Measurements from ENCODE around the gene HSPG2.
A peak's percentile ranks its signal among the peaks of the same experiment; 100 is the strongest.

Gene HSPG2

DNA sequence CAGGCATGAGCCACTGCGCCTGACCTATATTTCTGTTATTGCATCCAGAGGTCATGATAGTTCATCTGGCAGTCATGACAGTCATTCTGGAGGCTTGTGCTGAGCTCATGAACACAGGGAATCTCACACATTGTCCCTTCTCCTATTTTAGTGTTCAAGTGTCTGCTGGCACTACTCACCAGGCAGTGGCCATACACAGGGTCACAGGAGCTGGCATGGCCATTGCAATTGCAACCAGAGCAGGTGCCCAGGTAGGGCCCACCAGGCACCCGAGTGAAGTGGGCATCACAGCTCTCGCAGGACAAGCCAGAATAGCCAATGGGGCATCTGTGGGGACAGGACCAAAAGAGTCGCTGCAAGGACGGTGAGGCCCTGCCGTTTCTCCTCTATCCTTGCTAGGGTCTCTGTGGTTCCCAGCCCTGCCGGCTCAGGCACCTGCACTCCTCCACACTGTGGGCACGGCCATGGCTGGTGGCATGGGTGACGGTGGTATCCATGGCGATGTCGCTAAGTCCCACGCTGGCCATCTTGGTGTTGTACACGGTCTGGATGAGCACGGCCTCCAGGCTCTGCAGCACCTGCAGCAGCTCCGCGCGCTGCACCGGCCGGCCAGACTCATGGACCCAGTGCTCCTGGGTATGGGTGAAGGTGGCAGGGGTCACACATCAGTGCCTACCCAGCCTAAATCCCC is 57.0 kb downstream of the HSPG2 start:
- DNase-seq (ENCODE audit: low spot score): no peak

GRCh38 chr1:21878840-21879478 is 58.2 kb downstream of the HSPG2 start:
- no peak for DNase-seq (ENCODE audit: low spot score)

GRCh38 chr1:21878009-21878773 is 58.9 kb downstream of the HSPG2 start:
- DNase-seq (ENCODE audit: low spot score): no peak

- DNase-seq (ENCODE audit: low spot score): no peak
Measured at GRCh38 chr1:21876267-21876666, 60.8 kb downstream of the HSPG2 start.

DNA sequence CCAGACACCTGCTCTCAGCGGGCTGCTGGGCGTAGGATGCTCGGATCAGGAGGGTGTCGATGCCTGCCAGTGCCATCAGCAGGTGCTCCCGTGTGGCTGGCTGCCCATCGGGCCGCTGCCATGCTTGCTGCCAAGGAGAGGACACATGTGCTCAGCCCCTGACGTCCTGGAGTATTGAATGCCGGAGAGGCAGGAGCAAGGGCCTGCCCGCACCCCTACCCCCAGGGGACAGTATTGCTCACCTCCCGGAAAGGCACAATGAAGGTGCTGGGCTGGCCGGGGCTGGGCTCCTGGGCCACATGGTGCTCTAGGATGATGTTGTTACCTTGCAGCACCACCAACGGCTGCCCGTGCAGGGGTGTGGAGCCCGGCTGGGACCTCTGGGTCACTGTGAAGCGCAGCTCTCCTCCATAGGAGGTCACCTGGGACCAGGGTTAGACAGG is 61.5 kb downstream of the HSPG2 start:
- no peak for DNase-seq (ENCODE audit: low spot score)

GRCh38 chr1:21874778-21875547 is 62.1 kb downstream of the HSPG2 start:
- DNase-seq (ENCODE audit: low spot score): no peak

GRCh38 chr1:21874328-21874727 is 62.8 kb downstream of the HSPG2 start:
- no peak for DNase-seq (ENCODE audit: low spot score)

DNA sequence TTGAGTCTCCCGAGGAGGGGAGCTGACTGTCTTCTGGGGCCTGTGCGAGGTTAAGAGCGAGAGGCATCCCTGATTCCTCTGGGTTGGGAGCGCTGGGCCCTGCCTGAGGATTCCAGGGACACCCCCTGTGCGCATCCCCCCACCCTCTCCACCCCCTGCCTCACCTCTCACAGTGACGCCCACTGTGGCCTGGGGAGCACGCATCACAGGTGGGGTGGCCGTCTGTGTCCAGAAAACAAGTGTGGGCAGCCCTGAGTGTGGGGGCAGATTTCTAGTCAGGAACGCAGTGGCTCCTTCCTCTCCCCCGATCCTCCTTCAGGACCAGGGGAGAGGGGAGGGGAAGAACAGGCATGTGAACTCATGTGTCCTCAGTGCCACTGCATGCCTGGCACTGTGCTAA is 63.3 kb downstream of the HSPG2 start:
- no peak for DNase-seq (ENCODE audit: low spot score)

DNA sequence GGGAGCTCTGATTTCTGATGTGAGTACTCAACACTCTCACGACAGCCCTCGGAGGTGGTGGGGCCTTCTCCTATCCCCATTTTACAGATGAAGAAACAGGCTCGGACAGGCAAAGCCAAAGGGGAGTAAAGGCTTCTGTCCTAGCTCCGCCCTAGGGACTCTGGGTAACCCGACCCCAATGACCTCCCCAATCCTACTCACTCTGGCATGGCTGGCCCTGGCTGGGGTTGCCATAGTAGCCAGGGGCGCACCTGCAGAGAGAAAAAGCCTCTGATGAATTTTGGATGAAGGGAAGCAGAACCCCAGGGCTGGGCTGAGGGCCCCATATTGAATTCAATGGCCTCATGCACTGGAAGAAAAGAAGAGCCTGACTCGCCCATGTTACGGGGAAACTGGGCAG is 63.9 kb downstream of the HSPG2 start:
- no peak for DNase-seq (ENCODE audit: low spot score)

- DNase-seq (ENCODE audit: low spot score): no peak
Measured at GRCh38 chr1:21872445-21873079, 64.5 kb downstream of the HSPG2 start.

DNA sequence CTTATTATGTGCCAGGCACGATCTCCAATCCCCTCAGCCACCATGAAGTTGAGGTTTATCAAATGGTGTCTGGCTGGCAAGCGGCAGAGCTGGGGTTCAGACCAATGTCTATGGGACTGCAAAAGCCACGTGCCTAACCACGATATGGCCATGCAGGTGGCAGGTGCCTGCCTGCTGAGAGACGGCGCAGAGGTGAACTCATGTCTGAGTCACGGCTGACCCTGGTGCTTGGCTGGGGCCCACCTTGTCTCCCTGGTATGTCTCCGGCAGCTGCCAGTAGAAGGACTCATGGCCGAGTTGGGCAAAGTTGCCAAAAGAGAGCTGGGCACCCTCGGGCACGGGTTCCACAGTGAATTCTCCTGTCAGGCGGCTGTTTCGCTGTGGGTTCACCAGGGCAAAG is 65.2 kb downstream of the HSPG2 start:
- no peak for DNase-seq (ENCODE audit: low spot score)

- DNase-seq (ENCODE audit: low spot score): no peak
Measured at GRCh38 chr1:21870611-21871010, 66.5 kb downstream of the HSPG2 start.

DNA sequence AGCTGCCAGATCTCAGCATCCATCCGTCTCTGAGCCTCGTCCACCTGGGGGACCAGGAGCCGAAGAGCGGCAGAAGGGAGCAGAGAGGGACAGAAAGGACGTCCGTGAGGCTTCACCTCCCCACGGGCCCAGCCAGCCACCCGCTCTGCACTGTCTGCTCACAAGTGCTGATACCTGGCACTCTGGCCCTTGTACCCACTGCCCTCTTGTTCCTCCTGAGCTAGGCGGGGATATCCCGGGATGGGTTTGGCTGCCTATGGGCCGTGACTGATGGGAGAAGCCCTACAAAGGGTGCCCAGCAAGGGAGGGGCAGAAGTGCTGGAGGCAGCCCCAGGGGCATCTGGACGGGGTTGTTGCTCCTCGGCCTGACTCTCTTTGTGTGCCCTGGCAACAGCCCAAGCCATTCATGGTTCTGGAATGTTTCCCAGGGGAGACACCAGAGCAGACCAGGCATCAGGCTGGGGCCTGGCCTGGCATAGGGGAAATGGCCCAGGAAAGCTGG is 67.4 kb downstream of the HSPG2 start:
- DNase-seq (ENCODE audit: low spot score): peak; percentile 43

DNA sequence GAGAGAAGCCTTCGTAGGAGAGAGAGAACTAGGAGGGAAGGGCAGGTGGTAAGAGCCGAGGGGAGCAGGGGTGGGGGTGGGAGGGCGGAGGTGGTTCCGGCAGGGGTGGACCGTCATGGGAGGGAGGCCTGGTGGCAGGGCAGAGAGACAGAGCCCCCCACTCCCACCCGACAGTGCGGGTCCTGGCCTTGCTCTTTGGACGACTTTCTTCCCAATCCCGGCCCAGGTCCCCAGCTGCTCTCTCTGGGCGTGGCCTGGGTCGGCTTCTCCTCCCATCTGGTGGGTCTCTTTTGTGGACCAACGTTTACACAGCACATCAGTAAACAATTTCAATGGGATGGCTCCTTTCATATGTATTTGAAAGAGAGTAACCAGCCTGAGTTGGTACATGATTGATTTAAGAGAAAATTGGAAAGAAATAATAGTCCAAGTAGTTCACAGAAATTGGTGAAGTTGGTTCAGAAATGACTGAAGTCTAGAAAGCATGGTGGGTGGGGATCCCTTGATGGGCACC is 68.1 kb downstream of the HSPG2 start:
- no peak for DNase-seq (ENCODE audit: low spot score)

DNA sequence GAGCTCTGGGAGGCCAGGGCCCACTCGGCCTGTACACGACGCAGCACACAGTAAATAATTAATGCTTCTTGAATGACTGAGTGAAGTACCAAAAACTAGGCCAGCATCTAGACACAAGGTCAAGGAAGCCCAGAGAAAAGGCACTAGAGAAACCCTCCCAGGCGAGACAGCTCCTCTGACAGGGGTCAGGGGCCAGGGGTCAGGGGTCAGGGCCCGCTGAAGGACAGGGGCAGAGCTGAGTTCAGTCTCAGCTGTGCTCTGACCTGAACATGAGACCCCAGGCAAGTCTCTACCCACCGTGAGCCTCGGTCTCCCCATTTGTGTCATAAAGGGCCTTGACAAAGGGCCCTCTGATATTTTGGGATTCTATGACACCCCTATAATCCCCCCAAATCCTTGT is 68.6 kb downstream of the HSPG2 start:
- DNase-seq (ENCODE audit: low spot score): no peak

DNA sequence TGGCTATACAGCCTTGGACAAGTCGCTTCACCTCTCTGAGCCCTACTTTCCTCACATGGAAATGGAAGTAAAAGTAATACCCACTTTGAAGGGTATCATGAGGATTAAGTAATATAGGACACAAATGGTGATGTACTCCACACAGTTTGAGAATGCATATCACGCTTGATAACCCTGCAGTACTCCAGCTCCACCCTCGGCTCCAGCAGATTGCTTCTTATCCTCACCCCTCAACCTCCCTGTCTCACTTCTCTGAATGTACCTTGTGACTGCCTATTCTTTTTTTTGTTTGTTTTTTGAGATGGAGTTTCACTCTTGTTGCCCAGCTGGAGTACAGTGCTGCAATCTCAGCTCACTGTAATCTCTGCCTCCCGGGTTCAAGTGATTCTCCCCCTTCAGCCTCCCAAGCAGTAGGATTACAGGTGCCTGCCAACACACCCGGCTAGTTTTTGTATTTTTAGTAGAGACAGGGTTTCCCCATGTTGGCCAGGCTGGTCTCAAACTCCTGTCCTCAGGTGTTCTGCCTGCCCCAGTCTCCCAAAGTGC is 69.6 kb downstream of the HSPG2 start:
- DNase-seq (ENCODE audit: low spot score): no peak

GRCh38 chr1:21866707-21867043 is 70.4 kb downstream of the HSPG2 start:
- no peak for DNase-seq (ENCODE audit: low spot score)

DNA sequence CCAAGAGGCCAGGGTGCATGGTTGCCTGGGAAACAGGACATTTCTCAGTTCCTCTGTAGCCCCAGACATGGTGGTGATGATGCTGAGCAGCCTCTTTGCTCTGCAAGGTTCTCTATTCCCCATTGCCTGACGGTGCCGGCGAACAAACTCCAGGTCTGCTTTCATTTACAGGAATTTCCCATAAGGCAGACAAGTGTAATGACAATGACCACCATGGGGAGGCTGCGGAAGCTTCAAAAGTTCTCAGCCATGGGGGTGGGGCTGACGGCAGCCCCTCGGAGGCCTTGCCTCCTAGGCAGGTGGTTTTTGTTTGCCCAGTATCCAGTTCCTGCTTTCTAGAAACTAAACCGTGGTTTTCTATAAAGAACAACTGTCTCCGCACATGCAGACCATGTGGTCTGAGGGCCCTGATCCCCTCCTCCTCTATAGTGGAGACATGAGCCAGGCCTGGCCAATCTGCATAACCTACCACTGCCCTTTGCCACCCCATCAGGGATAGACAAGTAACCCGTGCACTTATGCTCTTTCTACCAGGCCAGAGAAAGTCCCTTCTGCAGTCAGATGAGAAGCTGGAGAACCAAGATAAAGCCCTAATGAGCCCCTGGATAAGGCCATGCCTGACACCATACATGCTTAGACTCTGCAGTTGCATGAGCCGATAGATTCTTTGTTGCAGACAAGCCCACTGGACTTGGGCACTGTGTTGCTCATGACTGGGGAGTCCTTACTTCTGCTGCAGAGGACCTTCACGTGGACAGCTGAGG is 71.0 kb downstream of the HSPG2 start:
- no peak for DNase-seq (ENCODE audit: low spot score)

DNA sequence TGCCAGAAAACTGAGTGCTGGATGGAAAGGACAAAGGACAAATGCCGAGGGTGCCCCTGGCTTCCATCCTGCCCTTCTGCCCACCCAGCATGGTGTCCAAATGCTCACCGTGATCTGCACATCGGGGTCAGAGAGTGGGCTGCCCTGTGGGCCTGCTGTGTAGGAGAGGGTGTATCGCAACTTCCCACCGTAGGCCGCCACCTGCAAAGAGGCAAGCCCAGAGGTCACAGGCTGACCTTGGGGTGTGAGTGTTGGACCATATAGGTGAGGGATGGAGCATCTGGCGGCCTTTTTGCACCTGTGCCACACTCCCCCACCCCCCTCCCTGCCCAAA is 71.5 kb downstream of the HSPG2 start:
- DNase-seq (ENCODE audit: low spot score): no peak

DNA sequence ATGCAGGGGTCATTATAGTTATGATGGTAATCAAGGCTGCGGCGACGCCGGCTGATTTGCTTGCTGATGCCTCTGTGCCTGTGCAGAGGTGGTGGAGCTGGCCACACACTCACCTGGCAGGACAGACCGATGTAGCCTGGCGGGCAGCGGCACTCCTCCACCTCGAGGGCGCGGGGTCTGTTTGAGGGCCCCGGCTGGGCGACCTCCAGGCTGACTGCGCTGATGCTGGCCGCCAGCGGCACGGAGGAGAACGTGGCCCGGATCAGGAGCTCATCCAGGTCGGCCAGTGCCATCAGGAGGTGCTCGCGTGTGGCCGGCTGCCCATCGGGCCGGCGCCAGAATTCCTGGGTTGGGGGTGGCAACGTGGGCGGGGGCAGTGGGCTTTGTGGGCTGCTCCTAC is 72.4 kb downstream of the HSPG2 start:
- DNase-seq (ENCODE audit: low spot score): no peak

GRCh38 chr1:21863981-21864380 is 73.1 kb downstream of the HSPG2 start:
- no peak for DNase-seq (ENCODE audit: low spot score)
